GM12878 (cell line): ENCODE data around the gene RAPGEF1.

Experiments
- NFIC ChIP-seq: IDR thresholded peaks from 2 replicates; pipeline ENCODE4 v1.6.1; 2012; ENCODE audit warnings: low read depth, mild to moderate bottlenecking, inconsistent platforms, low read length, moderate library complexity
- PAX8 ChIP-seq: fragments of 450-650 bp; IDR thresholded peaks from 2 replicates; pipeline ENCODE4 v1.6.1; 2017; ENCODE audit warnings: mild to moderate bottlenecking, moderate library complexity
- POLR2AphosphoS5 ChIP-seq: IDR thresholded peaks from 2 replicates; pipeline ENCODE4 v1.6.1; 2011; ENCODE audit warnings: mild to moderate bottlenecking, low read length, inconsistent platforms
- SRF ChIP-seq, 2 experiments: IDR thresholded peaks; 2 replicates each; pipeline ENCODE4 v1.6.1; 2011; ENCODE audit warnings: low read depth in 2 of 2, low read length in 2 of 2, mild to moderate bottlenecking in 1 of 2, moderate library complexity in 1 of 2
- TCF7 ChIP-seq: IDR thresholded peaks from 2 replicates; pipeline ENCODE4 v1.6.1; 2014; ENCODE audit warnings: antibody characterized with exemption, borderline replicate concordance
- TF ChIP-seq, protein P1 (sequence below), 3 experiments: IDR thresholded peaks in 2 of 3; conservative IDR thresholded peaks in 1 of 3; 2 replicates each; pipeline ENCODE4 v1.5.1; 2011; ENCODE audit warnings: low read depth in 3 of 3, low read length in 3 of 3, mild to moderate bottlenecking in 3 of 3, control low read depth in 2 of 3, moderate library complexity in 2 of 3, inconsistent platforms in 1 of 3, mixed read lengths in 1 of 3; ENCODE audit not compliant: control insufficient read depth in 2 of 3, insufficient read depth in 1 of 3; ENCODE audit errors: extremely low read depth in 1 of 3
- TF ChIP-seq, protein P2 (sequence below): IDR thresholded peaks from 2 replicates; pipeline ENCODE4 v1.6.1; 2011; ENCODE audit warnings: borderline replicate concordance, low read depth, mild to moderate bottlenecking, moderate library complexity, low read length; ENCODE audit not compliant: insufficient read depth, poor library complexity, severe bottlenecking

- TF ChIP-seq, protein P1, sequence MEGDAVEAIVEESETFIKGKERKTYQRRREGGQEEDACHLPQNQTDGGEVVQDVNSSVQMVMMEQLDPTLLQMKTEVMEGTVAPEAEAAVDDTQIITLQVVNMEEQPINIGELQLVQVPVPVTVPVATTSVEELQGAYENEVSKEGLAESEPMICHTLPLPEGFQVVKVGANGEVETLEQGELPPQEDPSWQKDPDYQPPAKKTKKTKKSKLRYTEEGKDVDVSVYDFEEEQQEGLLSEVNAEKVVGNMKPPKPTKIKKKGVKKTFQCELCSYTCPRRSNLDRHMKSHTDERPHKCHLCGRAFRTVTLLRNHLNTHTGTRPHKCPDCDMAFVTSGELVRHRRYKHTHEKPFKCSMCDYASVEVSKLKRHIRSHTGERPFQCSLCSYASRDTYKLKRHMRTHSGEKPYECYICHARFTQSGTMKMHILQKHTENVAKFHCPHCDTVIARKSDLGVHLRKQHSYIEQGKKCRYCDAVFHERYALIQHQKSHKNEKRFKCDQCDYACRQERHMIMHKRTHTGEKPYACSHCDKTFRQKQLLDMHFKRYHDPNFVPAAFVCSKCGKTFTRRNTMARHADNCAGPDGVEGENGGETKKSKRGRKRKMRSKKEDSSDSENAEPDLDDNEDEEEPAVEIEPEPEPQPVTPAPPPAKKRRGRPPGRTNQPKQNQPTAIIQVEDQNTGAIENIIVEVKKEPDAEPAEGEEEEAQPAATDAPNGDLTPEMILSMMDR (IDR thresholded peaks at IDR 0.05 in 2 of 3, conservative IDR thresholded peaks at IDR 0.05 in 1 of 3; ENCODE audit: control insufficient read depth in 2 of 3, extremely low read depth in 1 of 3, insufficient read depth in 1 of 3, low read depth in 3 of 3, low read length in 3 of 3): no peak
- no peak for TF ChIP-seq SRF (IDR thresholded peaks at IDR 0.05; ENCODE audit: low read depth in 2 of 2, low read length in 2 of 2)
- no peak for TF ChIP-seq POLR2AphosphoS5
- no peak for TF ChIP-seq TCF7
- no peak for TF ChIP-seq PAX8
- no peak for TF ChIP-seq NFIC
- TF ChIP-seq, protein P2, sequence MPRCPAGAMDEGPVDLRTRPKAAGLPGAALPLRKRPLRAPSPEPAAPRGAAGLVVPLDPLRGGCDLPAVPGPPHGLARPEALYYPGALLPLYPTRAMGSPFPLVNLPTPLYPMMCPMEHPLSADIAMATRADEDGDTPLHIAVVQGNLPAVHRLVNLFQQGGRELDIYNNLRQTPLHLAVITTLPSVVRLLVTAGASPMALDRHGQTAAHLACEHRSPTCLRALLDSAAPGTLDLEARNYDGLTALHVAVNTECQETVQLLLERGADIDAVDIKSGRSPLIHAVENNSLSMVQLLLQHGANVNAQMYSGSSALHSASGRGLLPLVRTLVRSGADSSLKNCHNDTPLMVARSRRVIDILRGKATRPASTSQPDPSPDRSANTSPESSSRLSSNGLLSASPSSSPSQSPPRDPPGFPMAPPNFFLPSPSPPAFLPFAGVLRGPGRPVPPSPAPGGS: no peak
Observed at GRCh38 chr9:131565369-131565768, 174.5 kb downstream of the RAPGEF1 start.
